ENCODE data around the gene RXFP2.

- TF ChIP-seq CTCF (IDR thresholded peaks at IDR 0.05; ENCODE audit: control extremely low read depth in 1 of 3, insufficient read depth in 1 of 3, low read depth in 1 of 3, low read length in 3 of 3) (no peak), MAFK (IDR thresholded peaks at IDR 0.05; ENCODE audit: low read depth, low read length) (no peak), EZH2 (IDR thresholded peaks at IDR 0.05; ENCODE audit: low read depth, low read length, severe bottlenecking) (no peak)
Measured at GRCh38 chr13:31818236-31818635, 78.9 kb downstream of the RXFP2 start.
